ENCODE results near the gene TRAPPC4.
A peak's percentile ranks its signal among the peaks of the same experiment; 100 is the strongest.
"Not testable (repeated sequence)": the region's sequence is repeated elsewhere in the genome, so short reads cannot be mapped to it uniquely, and the experiment has no call there.

Gene TRAPPC4

GRCh38 chr11:119014209-119014924 is 4.2 kb upstream of the TRAPPC4 start:
- DNase-seq = no peak

GRCh38 chr11:119015054-119015611 is 3.4 kb upstream of the TRAPPC4 start:
- no peak for DNase-seq

GRCh38 chr11:119016216-119017009 is 2.2 kb upstream of the TRAPPC4 start:
- DNase-seq = no peak

GRCh38 chr11:119017377-119017776 is 1.2 kb upstream of the TRAPPC4 start:
- not testable (repeated sequence) for DNase-seq

GRCh38 chr11:119019996-119020395 is 1.4 kb downstream of the TRAPPC4 start:
- no peak for DNase-seq

- no peak for DNase-seq
Observed at GRCh38 chr11:119021631-119022030, 3.1 kb downstream of the TRAPPC4 start.

GRCh38 chr11:119023741-119024140 is 5.2 kb downstream of the TRAPPC4 start:
- DNase-seq = no peak

GRCh38 chr11:119024430-119025098 is 6.0 kb downstream of the TRAPPC4 start:
- DNase-seq = no peak

GRCh38 chr11:119025099-119025473 is 6.5 kb downstream of the TRAPPC4 start:
- DNase-seq = no peak

- DNase-seq = no peak
Observed at GRCh38 chr11:119025541-119025940, 7.0 kb downstream of the TRAPPC4 start.

GRCh38 chr11:119025978-119026766 is 7.6 kb downstream of the TRAPPC4 start:
- no peak for DNase-seq

- DNase-seq = no peak
Observed at GRCh38 chr11:119026970-119027369, 8.4 kb downstream of the TRAPPC4 start.

GRCh38 chr11:119027561-119028345 is 9.2 kb downstream of the TRAPPC4 start:
- DNase-seq = no peak

GRCh38 chr11:119028346-119029068 is 9.9 kb downstream of the TRAPPC4 start:
- DNase-seq = no peak

GRCh38 chr11:119029069-119029339 is 10.4 kb downstream of the TRAPPC4 start:
- no peak for DNase-seq

GRCh38 chr11:119029340-119030028 is 10.9 kb downstream of the TRAPPC4 start:
- no peak for DNase-seq

- no peak for DNase-seq
Observed at GRCh38 chr11:119030029-119030328, 11.4 kb downstream of the TRAPPC4 start.

GRCh38 chr11:119030329-119031047 is 11.9 kb downstream of the TRAPPC4 start, which contains the start of gene SLC37A4:
Gene SLC37A4 (minus strand): TSS chr11:119030877.
- DNase-seq = peak; percentile 63

- DNase-seq = no peak
Observed at GRCh38 chr11:119031912-119032280, 13.3 kb downstream of the TRAPPC4 start.

GRCh38 chr11:119033421-119033820 is 14.9 kb downstream of the TRAPPC4 start:
- not testable (repeated sequence) for DNase-seq
